GM12873 (cell line): ENCODE data around the gene ZBTB5.

ENCODE experiments used
- CTCF ChIP-seq: IDR thresholded peaks from 2 replicates; pipeline ENCODE4 v1.5.1; 2012; ENCODE audit warnings: low read depth, mild to moderate bottlenecking, moderate library complexity, low read length, control low read depth; ENCODE audit not compliant: insufficient read depth; ENCODE audit errors: missing control alignments

The ZBTB5 gene

GRCh38 chr9:37410354-37410861 is 54.8 kb downstream of the ZBTB5 start:
- TF ChIP-seq CTCF: no peak

GRCh38 chr9:37408933-37409710 is 56.1 kb downstream of the ZBTB5 start:
- TF ChIP-seq CTCF: peak; percentile 29

GRCh38 chr9:37407468-37407867 is 57.8 kb downstream of the ZBTB5 start:
- peak; percentile 32 for TF ChIP-seq CTCF

- no peak for TF ChIP-seq CTCF
Measured at GRCh38 chr9:37406603-37407401, 58.4 kb downstream of the ZBTB5 start.

GRCh38 chr9:37405764-37406380 is 59.4 kb downstream of the ZBTB5 start:
- TF ChIP-seq CTCF: no peak

DNA sequence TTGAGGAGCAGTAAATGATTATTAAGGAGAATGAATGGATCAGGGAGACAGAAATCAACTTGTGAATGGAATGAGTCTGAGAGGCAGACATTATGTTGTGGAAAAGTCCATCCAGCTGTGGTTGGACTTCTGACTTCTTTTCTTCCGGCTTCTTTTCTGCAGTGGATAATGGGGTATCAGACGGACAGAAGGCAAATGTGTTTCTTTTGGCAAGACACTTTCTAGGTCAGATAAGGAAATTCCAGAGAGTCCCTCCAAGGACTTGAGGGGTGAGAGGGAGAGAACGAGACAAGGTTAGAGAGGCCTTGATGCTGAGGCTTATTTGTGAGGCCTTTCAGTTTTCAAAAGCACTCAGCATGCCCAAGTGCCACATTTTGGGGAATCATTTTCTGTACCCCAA is 59.9 kb downstream of the ZBTB5 start:
- TF ChIP-seq CTCF: no peak

- TF ChIP-seq CTCF: no peak
Measured at GRCh38 chr9:37404590-37404989, 60.7 kb downstream of the ZBTB5 start.
